ENCODE measurements around the gene SINHCAF. TPM values are rescaled to one million over a fixed set of nuclear protein-coding genes. Genes with fewer than 3 reads are reported as not detected.

The SINHCAF gene
- total RNA-seq, 1 experiment from 2014 or later, result 179 TPM

DNA sequence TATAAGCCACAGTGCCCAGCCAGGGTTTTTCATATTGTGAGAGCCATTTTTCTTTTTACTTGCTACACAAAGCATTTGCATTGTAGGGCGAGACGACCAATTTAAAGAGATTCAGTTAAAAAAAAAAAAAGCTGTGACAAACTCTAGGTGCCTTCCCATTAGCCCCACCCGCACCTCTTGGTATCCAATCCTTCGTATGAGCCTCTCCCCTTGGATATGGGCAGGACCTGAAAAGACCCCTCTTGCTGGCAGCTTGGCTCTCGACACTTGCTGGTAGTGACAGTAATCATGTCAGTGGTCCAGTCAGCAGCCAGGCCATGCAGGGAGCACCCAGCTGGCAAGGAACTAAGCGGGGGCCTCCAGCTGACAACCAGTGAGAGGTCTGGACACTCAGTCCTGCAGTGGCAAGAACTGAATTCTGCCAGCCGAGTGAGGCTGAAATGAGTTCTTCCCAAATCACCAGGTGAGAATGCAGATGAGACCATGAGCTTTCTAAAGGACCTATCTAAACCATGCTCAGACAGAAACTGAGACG, 46.5 kb downstream of the SINHCAF start (continued):
- TF ChIP-seq ELF1 (IDR thresholded peaks at IDR 0.05; ENCODE audit: borderline replicate concordance, low read depth) (no peak), SRF (IDR thresholded peaks at IDR 0.05; ENCODE audit: low read depth) (no peak), POLR2A (IDR thresholded peaks at IDR 0.05; ENCODE audit: borderline replicate concordance, extremely low read depth, insufficient read depth, insufficient read length) (no peak), SP1 (IDR thresholded peaks at IDR 0.05; ENCODE audit: low read depth) (no peak)

DNA sequence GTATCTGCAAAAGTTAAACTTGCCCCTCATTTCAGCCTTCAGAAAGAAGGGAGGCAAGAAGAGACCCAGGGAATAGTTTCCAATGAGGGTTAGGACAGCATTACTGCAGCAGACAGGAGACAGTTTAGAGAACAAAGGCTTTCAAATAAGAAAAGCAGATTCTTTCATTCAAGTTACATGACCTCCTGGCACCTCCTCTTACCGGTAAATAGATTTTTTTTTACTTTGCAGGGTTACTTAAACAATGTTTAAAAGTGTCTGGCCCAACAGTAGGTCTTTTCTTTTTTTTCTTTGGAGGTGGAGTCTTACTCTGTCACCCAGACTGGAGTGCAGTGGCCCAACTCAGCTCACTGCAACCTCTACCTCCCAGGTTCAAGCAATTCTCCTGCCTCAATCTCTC, 47.1 kb downstream of the SINHCAF start:
- H3K27ac ChIP-seq (ENCODE audit: low read depth, low read length), result no peak overlapping the region
- no peaks in the 10 kb centered on the region for H3K9me3 ChIP-seq (ENCODE audit: control insufficient read depth in 1 of 2, insufficient read depth in 1 of 2, low read depth in 1 of 2, low read length in 2 of 2)
- no TSS peak for BruUV-seq (replicated peaks)
- ChIA-PET POLR2A (no interaction called here), RAD21 (ENCODE audit: low non-redundant PET in 1 of 2, low total read pairs in 2 of 2, uncharacterized antibody in 2 of 2, unreplicated experiment in 2 of 2) (no interaction called here), CTCF (no interaction called here)
- TF ChIP-seq CBX3 (IDR thresholded peaks at IDR 0.05; ENCODE audit: low read depth) (no peak), ZFX (IDR thresholded peaks at IDR 0.05) (no peak), SRF (IDR thresholded peaks at IDR 0.05; ENCODE audit: low read depth) (no peak), POLR2A (IDR thresholded peaks at IDR 0.05; ENCODE audit: borderline replicate concordance, extremely low read depth, insufficient read depth, insufficient read length) (no peak), SIN3A (IDR thresholded peaks at IDR 0.05; ENCODE audit: low read depth) (no peak), SP1 (IDR thresholded peaks at IDR 0.05; ENCODE audit: low read depth) (no peak), ELF1 (IDR thresholded peaks at IDR 0.05; ENCODE audit: borderline replicate concordance, low read depth) (no peak), JUND (IDR thresholded peaks at IDR 0.05) (no peak), EGR1 (IDR thresholded peaks at IDR 0.05; ENCODE audit: low read depth) (no peak), CEBPB (IDR thresholded peaks at IDR 0.05; ENCODE audit: low read depth) (no peak), POLR2AphosphoS5 (IDR thresholded peaks at IDR 0.05; ENCODE audit: low read depth, low read length) (no peak), EZH2phosphoT487 (IDR thresholded peaks at IDR 0.05; ENCODE audit: borderline replicate concordance) (no peak), RAD21 (IDR thresholded peaks at IDR 0.05; ENCODE audit: low read depth) (no peak), TCF7L2 (IDR thresholded peaks at IDR 0.05; ENCODE audit: borderline replicate concordance, extremely low read depth, insufficient read depth, insufficient read length) (no peak), EZH2 (IDR thresholded peaks at IDR 0.05) (no peak), YY1 (IDR thresholded peaks at IDR 0.05; ENCODE audit: extremely low read depth, insufficient replicate concordance, low read depth, low read length) (no peak), FOSL1 (IDR thresholded peaks at IDR 0.05; ENCODE audit: low read depth) (no peak)
- TF ChIP-seq, protein P1, sequence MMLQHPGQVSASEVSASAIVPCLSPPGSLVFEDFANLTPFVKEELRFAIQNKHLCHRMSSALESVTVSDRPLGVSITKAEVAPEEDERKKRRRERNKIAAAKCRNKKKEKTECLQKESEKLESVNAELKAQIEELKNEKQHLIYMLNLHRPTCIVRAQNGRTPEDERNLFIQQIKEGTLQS (IDR thresholded peaks at IDR 0.05), result no peak
- TF ChIP-seq, protein P2, sequence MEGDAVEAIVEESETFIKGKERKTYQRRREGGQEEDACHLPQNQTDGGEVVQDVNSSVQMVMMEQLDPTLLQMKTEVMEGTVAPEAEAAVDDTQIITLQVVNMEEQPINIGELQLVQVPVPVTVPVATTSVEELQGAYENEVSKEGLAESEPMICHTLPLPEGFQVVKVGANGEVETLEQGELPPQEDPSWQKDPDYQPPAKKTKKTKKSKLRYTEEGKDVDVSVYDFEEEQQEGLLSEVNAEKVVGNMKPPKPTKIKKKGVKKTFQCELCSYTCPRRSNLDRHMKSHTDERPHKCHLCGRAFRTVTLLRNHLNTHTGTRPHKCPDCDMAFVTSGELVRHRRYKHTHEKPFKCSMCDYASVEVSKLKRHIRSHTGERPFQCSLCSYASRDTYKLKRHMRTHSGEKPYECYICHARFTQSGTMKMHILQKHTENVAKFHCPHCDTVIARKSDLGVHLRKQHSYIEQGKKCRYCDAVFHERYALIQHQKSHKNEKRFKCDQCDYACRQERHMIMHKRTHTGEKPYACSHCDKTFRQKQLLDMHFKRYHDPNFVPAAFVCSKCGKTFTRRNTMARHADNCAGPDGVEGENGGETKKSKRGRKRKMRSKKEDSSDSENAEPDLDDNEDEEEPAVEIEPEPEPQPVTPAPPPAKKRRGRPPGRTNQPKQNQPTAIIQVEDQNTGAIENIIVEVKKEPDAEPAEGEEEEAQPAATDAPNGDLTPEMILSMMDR (IDR thresholded peaks at IDR 0.05 in 2 of 3, conservative IDR thresholded peaks at IDR 0.05 in 1 of 3; ENCODE audit: borderline replicate concordance in 1 of 3, insufficient read depth in 1 of 3, low read depth in 2 of 3, low read length in 2 of 3), result no peak
- TF ChIP-seq, protein P3, sequence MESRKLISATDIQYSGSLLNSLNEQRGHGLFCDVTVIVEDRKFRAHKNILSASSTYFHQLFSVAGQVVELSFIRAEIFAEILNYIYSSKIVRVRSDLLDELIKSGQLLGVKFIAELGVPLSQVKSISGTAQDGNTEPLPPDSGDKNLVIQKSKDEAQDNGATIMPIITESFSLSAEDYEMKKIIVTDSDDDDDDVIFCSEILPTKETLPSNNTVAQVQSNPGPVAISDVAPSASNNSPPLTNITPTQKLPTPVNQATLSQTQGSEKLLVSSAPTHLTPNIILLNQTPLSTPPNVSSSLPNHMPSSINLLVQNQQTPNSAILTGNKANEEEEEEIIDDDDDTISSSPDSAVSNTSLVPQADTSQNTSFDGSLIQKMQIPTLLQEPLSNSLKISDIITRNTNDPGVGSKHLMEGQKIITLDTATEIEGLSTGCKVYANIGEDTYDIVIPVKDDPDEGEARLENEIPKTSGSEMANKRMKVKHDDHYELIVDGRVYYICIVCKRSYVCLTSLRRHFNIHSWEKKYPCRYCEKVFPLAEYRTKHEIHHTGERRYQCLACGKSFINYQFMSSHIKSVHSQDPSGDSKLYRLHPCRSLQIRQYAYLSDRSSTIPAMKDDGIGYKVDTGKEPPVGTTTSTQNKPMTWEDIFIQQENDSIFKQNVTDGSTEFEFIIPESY (IDR thresholded peaks at IDR 0.05; ENCODE audit: extremely low read depth, insufficient replicate concordance, low read length), result no peak
- H4K20me1 ChIP-seq (ENCODE audit: insufficient read depth), result no peaks in the 10 kb centered on the region
- H3K4me1 ChIP-seq (ENCODE audit: control insufficient read depth in 1 of 2, insufficient read depth in 2 of 2, low read length in 2 of 2), result no peaks in the 10 kb centered on the region
- intact Hi-C loops (cut with micrococcal nuclease), result no loop called here
- H3K9me2 ChIP-seq (ENCODE audit: insufficient read depth), result no peaks in the 10 kb centered on the region
- no peak overlapping the region for H3K4me3 ChIP-seq (replicated peaks in 1 of 2; ENCODE audit: low read depth in 1 of 2, low read length in 2 of 2)
- H3K36me3 ChIP-seq (ENCODE audit: control insufficient read depth in 1 of 2, insufficient read depth in 2 of 2, low read length in 2 of 2), result peaks cover 16 to 31% of the 10 kb centered on the region in 2 experiments
- ATAC-seq, result no peak
- H3K79me2 ChIP-seq (ENCODE audit: insufficient read depth, low read length), result no peaks in the 10 kb centered on the region; the same call in 1 of the 2 replicates
- no peaks in the 10 kb centered on the region for H3K27me3 ChIP-seq (ENCODE audit: insufficient read depth, low read length)
- DNase-seq (ENCODE audit: low read depth, low spot score), result no peak
- no peak overlapping the region for H3K4me2 ChIP-seq (ENCODE audit: low read length)
- H2AFZ ChIP-seq (ENCODE audit: low read depth, low read length, poor library complexity, severe bottlenecking), result no peak overlapping the region
- no peak overlapping the region for H3K9ac ChIP-seq (ENCODE audit: low read length)

Data from HCT116 (cell line).